Neutrophil (primary cell): Measurements from ENCODE around the gene RNF130.

Experiments used
- H3K27ac ChIP-seq: fragments of 200-600 bp; sonication (generic); 2 replicates; pipeline ENCODE4 v1.5.1; 2016; ENCODE audit warnings: mild to moderate bottlenecking, moderate library complexity
- H3K27me3 ChIP-seq: fragments of 200-600 bp; sonication (generic); 2 replicates; pipeline ENCODE4 v1.6.0; 2016; ENCODE audit warnings: mild to moderate bottlenecking
- H3K36me3 ChIP-seq: fragments of 200-600 bp; sonication (generic); 2 replicates; pipeline ENCODE4 v1.5.1; 2017
- H3K4me1 ChIP-seq, 2 experiments: fragments of 200-600 bp in 1 of 2; sonication (generic) in 1 of 2; 1 replicate in 1 of 2; 2 replicates in 1 of 2; pipeline versions ENCODE4 v1.5.1 to v1.6.1; 2013 to 2016; ENCODE audit warnings: low read depth in 1 of 2, low read length in 1 of 2, mild to moderate bottlenecking in 1 of 2, moderate library complexity in 1 of 2; ENCODE audit not compliant: control insufficient read depth in 1 of 2, insufficient read depth in 1 of 2
- H3K4me3 ChIP-seq, 2 experiments: fragments of 200-600 bp in 1 of 2; sonication (generic) in 1 of 2; 1 replicate in 1 of 2; 2 replicates in 1 of 2; pipeline ENCODE4 v1.5.1; 2013 to 2016; ENCODE audit warnings: low read depth in 1 of 2, low read length in 1 of 2, mild to moderate bottlenecking in 1 of 2, moderate library complexity in 1 of 2
- H3K9me3 ChIP-seq: fragments of 200-600 bp; sonication (generic); 2 replicates; pipeline ENCODE4 v1.5.1; 2016
- TF ChIP-seq, protein P1 (sequence below): fragments of 200-600 bp; sonication (generic); IDR thresholded peaks from 2 replicates; pipeline ENCODE4 v1.5.1; 2016; ENCODE audit warnings: antibody characterized with exemption

RNF130 gene

DNA sequence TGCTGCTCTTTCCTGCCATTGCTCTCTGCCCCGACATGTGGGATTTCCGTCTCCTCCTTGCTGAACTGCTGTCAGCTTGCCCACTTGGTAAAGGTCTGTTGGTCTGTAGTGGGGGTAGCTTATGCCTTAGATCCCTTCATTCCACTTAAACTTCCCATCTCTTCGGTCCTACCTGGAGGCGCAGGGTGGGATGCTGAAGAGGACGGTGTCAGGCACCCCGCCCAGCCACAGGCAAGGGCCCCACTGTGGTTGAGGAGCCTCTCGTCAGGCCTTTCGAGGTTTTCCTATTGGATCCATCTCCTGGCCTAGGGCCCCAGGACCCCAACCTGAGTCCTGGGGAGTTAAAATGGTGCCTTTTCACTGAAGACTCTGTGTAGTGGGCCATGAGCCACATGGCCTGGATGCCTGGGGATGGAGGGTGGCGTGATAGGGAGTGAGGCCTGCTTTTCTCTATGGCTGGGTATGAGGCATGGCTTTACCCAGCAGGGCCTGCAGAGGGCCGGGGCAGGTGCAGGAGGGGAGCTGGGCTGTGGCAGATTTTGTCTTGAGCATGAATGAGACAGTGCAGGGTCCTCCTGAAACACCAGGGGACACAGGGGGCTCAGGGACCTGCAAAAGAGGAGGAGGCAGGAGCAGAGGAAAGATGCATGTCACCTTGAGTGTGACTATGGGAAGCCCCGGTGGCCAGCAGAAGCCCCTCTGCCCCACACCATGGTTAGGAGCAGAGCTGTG is 25.8 kb upstream of the RNF130 start:
- TF ChIP-seq, protein P1, sequence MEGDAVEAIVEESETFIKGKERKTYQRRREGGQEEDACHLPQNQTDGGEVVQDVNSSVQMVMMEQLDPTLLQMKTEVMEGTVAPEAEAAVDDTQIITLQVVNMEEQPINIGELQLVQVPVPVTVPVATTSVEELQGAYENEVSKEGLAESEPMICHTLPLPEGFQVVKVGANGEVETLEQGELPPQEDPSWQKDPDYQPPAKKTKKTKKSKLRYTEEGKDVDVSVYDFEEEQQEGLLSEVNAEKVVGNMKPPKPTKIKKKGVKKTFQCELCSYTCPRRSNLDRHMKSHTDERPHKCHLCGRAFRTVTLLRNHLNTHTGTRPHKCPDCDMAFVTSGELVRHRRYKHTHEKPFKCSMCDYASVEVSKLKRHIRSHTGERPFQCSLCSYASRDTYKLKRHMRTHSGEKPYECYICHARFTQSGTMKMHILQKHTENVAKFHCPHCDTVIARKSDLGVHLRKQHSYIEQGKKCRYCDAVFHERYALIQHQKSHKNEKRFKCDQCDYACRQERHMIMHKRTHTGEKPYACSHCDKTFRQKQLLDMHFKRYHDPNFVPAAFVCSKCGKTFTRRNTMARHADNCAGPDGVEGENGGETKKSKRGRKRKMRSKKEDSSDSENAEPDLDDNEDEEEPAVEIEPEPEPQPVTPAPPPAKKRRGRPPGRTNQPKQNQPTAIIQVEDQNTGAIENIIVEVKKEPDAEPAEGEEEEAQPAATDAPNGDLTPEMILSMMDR: no peak
- no peaks in the 10 kb centered on the region for H3K4me1 ChIP-seq
- peaks cover 4% of the 10 kb centered on the region for H3K27me3 ChIP-seq
- H3K27ac ChIP-seq: no peak overlapping the region
- no peak overlapping the region for H3K4me3 ChIP-seq
- no peaks in the 10 kb centered on the region for H3K36me3 ChIP-seq
- H3K9me3 ChIP-seq: no peaks in the 10 kb centered on the region

DNA sequence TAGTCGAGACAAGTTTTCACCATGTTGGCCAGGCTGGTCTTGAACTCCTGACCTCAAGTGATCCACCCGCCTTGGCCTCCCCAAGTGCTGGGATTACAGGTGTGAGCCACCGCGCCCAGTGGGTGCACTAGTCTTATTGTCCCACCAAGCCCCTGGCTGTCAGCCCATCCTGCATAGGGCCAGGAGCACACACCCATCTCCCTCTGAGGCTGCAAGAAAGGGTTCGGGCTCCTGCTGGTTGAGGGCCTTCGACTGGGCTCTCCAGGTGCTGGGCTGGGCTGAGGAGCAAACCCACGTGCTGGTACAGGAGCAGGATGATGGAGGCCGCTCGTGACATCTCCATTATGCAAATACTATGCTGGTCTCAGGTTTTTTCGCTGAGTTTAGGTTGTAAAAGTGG is 25.1 kb upstream of the RNF130 start:
- Histone ChIP-seq H3K4me3 (no peak overlapping the region), H3K4me1 (no peaks in the 10 kb centered on the region), H3K27ac (no peak overlapping the region), H3K9me3 (no peaks in the 10 kb centered on the region), H3K27me3 (peaks cover 8% of the 10 kb centered on the region), H3K36me3 (no peaks in the 10 kb centered on the region)
- TF ChIP-seq, protein P1: no peak

DNA sequence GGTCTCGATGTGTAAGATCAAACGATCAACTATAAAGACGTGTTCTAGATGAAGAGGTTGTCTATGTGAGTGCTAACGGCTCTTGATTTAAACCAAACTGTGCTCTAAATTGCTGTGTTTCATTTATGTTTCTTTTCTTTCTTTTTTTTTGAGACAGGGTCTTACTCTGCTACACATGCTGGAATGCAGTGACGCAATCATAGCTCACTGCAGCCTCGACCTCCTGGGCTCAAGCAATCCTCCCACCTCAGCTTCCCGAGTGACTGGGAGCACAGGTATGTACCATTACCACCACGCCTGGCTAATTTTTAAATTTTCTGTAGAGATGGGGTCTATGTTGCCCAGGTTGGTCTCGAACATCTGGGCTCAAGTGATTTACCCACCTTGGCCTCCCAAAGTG is 24.0 kb upstream of the RNF130 start:
- Histone ChIP-seq H3K4me3 (no peak overlapping the region), H3K36me3 (no peaks in the 10 kb centered on the region)
- TF ChIP-seq, protein P1: no peak

DNA sequence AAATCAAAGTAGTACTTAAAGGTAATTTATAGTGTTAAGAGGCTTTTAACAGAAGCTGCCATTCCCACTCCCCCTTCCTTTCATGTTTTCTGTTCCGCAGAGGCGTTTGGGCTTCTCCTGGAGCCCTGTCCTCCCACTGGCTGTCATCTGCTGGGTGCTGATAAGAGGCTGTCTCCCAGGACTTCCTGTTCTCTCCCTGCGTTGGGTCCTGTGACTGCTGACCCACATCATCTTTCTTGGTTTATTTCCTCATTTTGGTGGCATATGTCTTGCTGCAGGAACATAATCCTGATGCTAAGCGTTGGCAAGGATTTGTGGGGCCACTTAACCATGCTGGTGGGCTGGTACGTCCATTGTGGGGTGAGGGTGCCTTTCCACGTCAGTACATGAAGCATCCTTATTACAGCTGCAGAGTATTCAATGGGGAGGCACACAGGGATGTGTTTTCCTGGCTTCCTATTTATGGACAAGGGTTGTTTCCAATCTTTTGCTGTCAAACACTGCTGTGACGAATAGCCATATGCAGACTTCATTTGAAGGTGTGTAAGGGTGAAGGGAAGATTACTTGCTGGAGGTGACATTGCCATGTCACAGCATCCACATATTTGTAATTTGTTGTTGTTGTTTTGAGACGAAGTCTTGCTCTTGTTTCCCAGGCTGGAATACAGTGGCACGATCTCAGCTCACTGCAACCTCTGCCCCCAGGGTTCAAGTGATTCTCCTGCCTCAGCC is 22.3 kb upstream of the RNF130 start:
- TF ChIP-seq, protein P1: no peak
- Histone ChIP-seq H3K36me3 (no peaks in the 10 kb centered on the region), H3K27ac (no peak overlapping the region), H3K9me3 (no peaks in the 10 kb centered on the region), H3K4me3 (no peak overlapping the region), H3K27me3 (peaks cover 33% of the 10 kb centered on the region), H3K4me1 (peaks cover 5 to 12% of the 10 kb centered on the region in 2 experiments)

More for the DNA sequence above, 24.0 kb upstream of the RNF130 start:
- H3K27ac ChIP-seq: no peak overlapping the region
- H3K27me3 ChIP-seq: peaks cover 18% of the 10 kb centered on the region
- peaks cover 0 to 5% of the 10 kb centered on the region in 2 experiments for H3K4me1 ChIP-seq
- no peaks in the 10 kb centered on the region for H3K9me3 ChIP-seq

DNA sequence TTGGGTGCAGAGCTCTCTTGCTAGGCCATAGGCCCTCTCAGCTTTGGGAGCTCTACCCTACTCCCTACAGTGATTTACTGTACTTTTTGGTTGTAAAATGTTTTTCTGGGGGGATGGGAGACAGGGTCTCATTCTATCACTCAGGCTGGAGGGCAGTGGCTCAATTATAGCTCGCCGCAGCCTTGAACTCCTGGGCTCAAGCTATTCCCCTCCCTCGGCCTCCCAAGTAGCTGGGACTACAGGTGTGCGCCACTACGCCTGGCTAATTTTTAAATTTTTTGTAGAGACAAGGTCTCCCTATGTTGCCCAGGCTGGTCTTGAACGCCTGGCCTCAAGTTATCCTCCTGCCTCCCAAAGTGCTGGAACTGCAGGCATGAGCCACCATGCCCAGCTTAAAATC is 21.7 kb upstream of the RNF130 start:
- Histone ChIP-seq H3K4me1 (peaks cover 5 to 12% of the 10 kb centered on the region in 2 experiments), H3K4me3 (no peak overlapping the region), H3K27me3 (peaks cover 33% of the 10 kb centered on the region), H3K9me3 (no peaks in the 10 kb centered on the region), H3K36me3 (no peaks in the 10 kb centered on the region), H3K27ac (no peak overlapping the region)
- TF ChIP-seq, protein P1: no peak
